HG03460 (cell line): Measurements from ENCODE around the gene MYH11.
"Not testable (repeated sequence)": the region's sequence is repeated elsewhere in the genome, so short reads cannot be mapped to it uniquely, and the experiment has no call there.

Experiments used
- ATAC-seq: cut with Tn5 transposase; IDR thresholded peaks from one replicate; pipeline ENCODE4 v1.9.1; 2021; ENCODE audit not compliant: unreplicated experiment

Gene MYH11

GRCh38 chr16:15689290-15689689 is 167.5 kb downstream of the MYH11 start:
- ATAC-seq = no peak

GRCh38 chr16:15686287-15686686 is 170.5 kb downstream of the MYH11 start:
- no peak for ATAC-seq

- ATAC-seq = no peak
Measured at GRCh38 chr16:15682105-15682570, 174.7 kb downstream of the MYH11 start.

- ATAC-seq = no peak
Measured at GRCh38 chr16:15677447-15677846, 179.4 kb downstream of the MYH11 start.

- no peak for ATAC-seq
Measured at GRCh38 chr16:15676506-15676905, 180.3 kb downstream of the MYH11 start.

GRCh38 chr16:15674571-15674970 is 182.3 kb downstream of the MYH11 start:
- ATAC-seq = no peak

GRCh38 chr16:15672514-15673167 is 184.2 kb downstream of the MYH11 start:
- ATAC-seq = no peak

GRCh38 chr16:15672127-15672513 is 184.7 kb downstream of the MYH11 start:
- not testable (repeated sequence) for ATAC-seq

GRCh38 chr16:15671530-15672117 is 185.2 kb downstream of the MYH11 start:
- no peak for ATAC-seq

- ATAC-seq = no peak
Measured at GRCh38 chr16:15667091-15667742, 189.6 kb downstream of the MYH11 start.

GRCh38 chr16:15665107-15665506 is 191.7 kb downstream of the MYH11 start:
- ATAC-seq = no peak

GRCh38 chr16:15660203-15660601 is 196.6 kb downstream of the MYH11 start:
- ATAC-seq = no peak

GRCh38 chr16:15658556-15658955 is 198.3 kb downstream of the MYH11 start:
- ATAC-seq = no peak

GRCh38 chr16:15658149-15658548 is 198.7 kb downstream of the MYH11 start:
- ATAC-seq = no peak

- not testable (repeated sequence) for ATAC-seq
Measured at GRCh38 chr16:15655561-15655960, 201.3 kb downstream of the MYH11 start.

GRCh38 chr16:15654591-15654990 is 202.2 kb downstream of the MYH11 start:
- no peak for ATAC-seq

GRCh38 chr16:15653227-15653626 is 203.6 kb downstream of the MYH11 start:
- ATAC-seq = no peak
